Left ventricle myocardium superior (tissue), 1 donor: Measurements from ENCODE around the gene EFNB3. TPM values are rescaled to one million over a fixed set of nuclear protein-coding genes. Genes with fewer than 3 reads are reported as not detected.

ENCODE experiments used
- ATAC-seq: fragments of 200-7000 bp; cut with Tn5 transposase; one replicate; pipeline ENCODE4 v1.9.1; 2020; ENCODE audit warnings: mild to moderate bottlenecking, moderate library complexity
- DNase-seq: peaks from one replicate; pipeline ENCODE4 v3.0.0-alpha.2; 2020
- intact Hi-C: fragments of 100-400 bp; cut with micrococcal nuclease; formaldehyde crosslinking; loops from one replicate; pipeline ENCODE4 v1.11.0; 2022
- long read RNA-seq: library from polyadenylated mRNA; unstranded; transcript quantifications from one replicate; pipeline ENCODE4 v2.0.0, GENCODE V29; 2021
- total RNA-seq: library from RNA; stranded (reverse); fragmentation: NEBNext Ultra II Directional; extraction: Animal tissue kit (Norgen Biotek cat#: 25700); gene quantifications from one replicate; pipeline ENCODE4 v1.2.1, GENCODE V29; 2021
- donor health status: DM: no; HTN: yes; CAD: no; lungs with severe emphysema.

Gene EFNB3
- total RNA-seq, result 0.25 TPM
- long read RNA-seq, result 0 reads

DNA sequence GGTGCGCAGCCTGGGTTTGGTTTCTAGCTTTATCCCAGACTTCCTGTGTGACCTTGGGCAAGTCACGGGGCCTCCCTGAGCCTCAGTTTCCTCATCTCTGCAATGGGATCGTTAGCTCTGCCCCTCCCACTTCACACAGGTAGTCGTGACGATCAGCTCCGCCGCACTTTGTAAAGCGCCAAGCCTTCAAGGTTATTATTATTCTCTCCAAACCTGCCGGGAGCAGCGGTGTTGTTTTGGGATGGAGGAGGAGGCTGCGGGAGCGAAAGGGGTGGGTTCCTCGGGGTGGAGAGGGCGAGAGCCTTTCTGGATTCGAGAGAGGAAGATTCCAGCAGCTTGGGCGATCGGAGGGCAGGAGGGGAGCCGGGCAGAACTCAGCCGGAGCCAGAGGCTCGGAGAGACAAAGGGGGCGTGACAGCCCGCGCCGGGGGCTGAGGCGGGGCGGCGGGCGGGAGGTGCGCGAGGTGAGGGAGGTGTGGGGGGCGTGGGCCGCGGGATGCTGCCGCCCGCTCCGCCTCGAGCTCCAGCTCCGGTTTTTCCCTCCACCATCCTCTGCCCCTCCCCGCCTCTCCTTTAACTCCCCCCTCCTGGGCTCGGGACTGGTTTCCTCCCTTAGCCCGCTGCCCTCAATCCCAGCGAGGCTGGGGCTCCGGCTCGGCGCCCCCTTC is at the start of gene EFNB3:
Gene EFNB3 (plus strand): TSS at position 602 of the 668 bp plus-strand sequence. CDS start 397 bp downstream, outside the sequence.
- intact Hi-C loops, result no loop called here
- DNase-seq (no peak), ATAC-seq (peak; percentile 18)

DNA sequence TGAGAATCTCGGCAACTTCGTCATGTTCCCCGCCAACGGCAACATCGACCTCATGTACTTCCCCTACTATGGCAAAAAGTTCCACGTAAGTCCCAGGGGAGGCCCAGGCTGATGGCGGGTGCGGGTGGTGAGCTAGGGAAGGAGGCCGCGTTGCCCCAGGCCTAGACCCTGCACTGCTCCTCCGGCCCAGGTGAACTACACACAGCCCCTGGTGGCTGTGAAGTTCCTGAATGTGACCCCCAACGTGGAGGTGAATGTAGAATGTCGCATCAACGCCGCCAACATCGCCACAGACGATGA is 49.5 kb upstream of the EFNB3 start:
- DNase-seq (no peak), ATAC-seq (no peak)
- intact Hi-C loops, result no loop called here

GRCh38 chr17:7656958-7657609 is 47.9 kb upstream of the EFNB3 start:
- ATAC-seq, result peak; percentile 79
- intact Hi-C loops, result no loop called here
- peak; percentile 78 for DNase-seq

DNA sequence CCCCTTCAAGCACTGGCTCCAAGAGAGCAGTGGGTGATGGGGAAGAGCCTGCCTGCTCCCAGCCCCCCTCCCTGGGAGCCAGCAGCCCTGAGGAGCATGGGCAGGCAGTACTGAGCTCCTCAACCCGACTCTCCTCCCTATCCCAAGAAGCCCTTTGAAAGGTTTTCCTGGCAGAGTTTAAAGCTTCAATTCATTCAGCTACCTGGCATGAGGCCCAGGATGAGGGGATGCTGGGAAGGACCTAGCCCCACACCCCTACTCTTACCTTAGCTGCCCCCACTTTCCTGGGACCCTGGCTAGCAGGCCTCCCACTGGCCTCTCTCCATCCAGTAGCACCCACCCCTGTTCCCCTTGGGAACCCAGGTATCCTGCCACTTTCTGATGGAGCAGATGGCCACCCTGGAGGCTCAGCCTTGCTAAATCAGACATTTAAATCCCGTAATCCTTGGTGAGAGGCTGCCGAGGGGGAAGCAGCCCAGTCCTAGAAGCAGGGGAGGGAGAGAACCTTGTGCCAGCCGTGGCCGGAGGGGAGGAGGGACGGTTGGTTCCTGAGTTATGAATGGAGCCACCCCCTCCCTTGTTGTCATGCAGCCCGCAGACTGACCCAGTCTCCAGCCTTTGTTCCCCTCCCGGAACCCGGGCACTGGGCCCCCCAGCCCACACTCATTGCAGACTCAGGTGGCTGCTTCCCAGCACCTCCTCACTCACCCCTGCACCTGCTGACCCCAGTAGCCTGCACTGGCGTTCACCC is 37.2 kb upstream of the EFNB3 start:
- intact Hi-C loops, result no loop called here
- no peak for DNase-seq
- no peak for ATAC-seq

GRCh38 chr17:7668482-7668881 is 36.5 kb upstream of the EFNB3 start:
- intact Hi-C loops, result no loop called here
- ATAC-seq (no peak), DNase-seq (no peak)

- DNase-seq, result no peak
- ATAC-seq, result no peak
- intact Hi-C loops, result no loop called here
These were observed 31.8 kb upstream of the EFNB3 start for GRCh38 chr17:7673239-7673638.

GRCh38 chr17:7674934-7675333 is 30.1 kb upstream of the EFNB3 start:
- intact Hi-C loops, result no loop called here
- DNase-seq (no peak), ATAC-seq (no peak)

DNA sequence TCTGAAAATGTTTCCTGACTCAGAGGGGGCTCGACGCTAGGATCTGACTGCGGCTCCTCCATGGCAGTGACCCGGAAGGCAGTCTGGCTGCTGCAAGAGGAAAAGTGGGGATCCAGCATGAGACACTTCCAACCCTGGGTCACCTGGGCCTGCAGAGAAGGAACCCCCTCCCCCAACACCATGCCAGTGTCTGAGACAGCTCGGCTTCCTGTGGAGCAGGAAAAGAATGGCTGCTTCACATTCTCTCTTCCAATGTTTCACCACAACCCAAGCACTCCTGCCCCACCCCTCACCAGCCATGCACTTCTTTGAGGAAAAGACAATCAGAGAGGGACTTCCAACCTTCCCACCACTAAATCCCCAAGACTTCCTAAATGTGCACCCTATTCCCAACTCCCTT is 28.5 kb upstream of the EFNB3 start:
- intact Hi-C loops, result no loop called here
- no peak for ATAC-seq
- DNase-seq, result no peak

DNA sequence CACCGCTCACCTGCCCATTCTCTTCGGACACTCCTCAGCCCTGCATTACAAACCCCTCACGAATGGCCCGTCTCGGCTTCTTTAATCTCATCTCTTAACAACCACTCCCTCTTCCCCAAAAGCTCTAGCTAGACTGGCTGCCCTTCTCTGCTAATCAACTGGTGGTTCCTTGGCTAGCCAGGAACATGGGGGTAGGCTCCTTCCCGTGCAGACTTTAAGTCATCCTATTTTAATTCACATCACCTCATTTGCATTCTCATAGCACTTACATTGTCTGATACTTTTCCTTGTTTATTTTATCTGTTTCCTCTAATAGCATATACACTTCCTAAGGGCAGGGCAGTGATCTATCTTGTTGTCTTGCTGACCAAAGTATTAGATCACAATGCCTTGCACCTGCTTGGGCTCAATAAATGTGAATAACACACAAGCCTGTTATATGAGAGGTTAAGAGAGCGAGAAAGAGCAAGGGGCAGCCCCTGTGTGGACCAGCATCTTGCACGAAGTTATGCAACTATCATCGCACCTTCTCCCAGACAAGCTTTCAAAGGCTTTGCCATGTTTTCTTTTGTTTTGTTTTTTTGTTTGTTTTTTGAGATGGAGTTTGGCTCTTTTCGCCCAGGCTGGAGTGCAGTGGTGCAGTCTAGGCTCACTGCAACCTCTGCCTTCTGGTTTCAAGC is 27.5 kb upstream of the EFNB3 start:
- intact Hi-C loops, result no loop called here
- ATAC-seq (no peak), DNase-seq (no peak)

DNA sequence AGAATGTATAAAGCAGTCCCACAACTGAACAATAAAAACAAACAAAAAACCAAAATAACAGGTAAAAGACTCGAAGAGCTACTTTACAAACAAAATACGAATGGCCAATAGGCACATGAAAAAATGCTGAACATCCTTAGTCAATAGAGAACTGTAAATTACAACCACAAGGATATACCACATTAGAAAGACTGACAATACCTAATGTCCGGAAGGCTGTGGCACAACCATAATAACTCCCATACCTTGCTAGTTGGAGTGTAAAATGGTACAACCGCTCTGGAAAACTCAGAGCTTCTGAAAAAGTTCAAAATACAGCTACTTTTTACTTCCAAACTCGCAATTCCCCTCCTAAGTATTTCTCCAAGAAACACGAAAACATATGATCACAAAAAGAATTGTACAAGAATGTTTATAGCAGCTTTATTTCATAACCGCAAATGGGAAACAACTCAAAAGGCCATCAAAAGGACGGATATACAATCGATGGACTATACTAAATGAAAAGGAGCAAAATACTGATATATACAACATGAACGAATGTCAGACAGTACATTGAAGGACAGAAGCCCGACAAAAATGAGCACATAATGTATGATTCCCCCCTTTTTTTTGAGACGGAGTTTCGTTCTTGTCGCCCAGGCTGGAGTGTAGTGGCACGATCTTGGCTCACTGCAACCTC is 20.0 kb upstream of the EFNB3 start:
- intact Hi-C loops, result no loop called here
- ATAC-seq (no peak), DNase-seq (no peak)

DNA sequence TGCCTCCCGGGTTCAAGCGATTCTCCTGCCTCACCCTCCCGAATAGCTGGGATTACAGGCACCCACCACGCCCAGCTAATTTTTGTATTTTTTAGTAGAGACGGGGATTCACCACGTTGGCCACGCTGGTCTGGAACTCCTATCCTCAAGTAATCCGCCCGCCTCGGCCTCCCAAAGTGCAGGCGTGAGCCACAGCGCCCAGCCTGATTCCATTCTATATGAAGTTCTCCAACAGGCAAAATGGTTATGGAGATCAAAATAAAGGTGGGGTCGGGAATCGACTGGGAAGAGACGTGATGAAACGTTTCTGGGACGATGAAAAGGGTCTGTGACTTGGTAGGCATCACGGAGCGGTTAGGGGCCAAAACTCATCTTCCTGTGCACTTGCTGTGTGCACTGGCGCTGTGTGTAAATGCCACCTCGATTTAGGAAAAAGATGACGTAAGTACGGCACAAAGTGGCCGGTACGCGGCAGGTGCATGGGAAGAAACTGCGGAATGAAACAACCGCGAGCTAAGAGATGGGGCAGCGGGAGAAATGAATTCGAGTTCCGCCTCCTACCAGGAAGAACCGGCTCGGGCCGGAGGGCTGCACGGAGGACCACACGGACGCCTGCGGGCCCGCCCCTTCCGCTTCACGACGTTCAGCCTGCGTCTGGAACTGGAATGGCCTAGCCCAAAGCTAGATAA is 19.3 kb upstream of the EFNB3 start:
- intact Hi-C loops, result no loop called here
- ATAC-seq, result peak; percentile 79
- peak; percentile 93 for DNase-seq

DNA sequence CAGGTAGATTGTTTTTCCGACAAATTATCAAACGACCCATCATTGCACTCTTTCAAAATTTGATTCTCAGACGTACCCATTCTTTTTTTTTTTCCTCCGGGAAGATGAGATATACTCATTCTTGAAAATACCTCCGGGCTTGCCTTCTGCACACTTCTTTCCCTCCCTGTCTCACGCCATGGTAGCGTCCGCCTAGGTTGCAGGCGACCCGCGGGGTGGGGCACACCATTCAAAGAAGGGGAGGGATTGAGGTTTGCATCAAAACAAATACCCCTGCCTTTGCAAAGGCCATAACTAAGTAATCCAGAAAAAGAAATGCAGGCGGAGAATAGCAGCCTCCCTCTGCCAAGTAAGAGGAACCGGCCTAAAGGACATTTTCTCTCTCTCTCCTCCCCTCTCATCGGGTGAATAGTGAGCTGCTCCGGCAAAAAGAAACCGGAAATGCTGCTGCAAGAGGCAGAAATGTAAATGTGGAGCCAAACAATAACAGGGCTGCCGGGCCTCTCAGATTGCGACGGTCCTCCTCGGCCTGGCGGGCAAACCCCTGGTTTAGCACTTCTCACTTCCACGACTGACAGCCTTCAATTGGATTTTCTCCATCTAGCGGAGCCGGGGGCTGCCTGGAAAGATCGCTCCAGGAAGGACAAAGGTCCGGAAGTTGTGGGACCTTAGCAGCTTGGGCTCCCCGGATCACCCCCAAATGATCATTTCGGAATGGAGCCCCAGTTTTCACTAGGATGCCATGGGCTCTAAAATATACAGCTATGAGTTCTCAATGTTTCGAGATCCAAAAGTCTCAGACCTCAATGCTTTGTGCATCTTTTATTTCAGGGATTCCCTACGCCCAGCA is 18.6 kb upstream of the EFNB3 start:
- ATAC-seq (peak; percentile 64), DNase-seq (peak; percentile 81)
- intact Hi-C loops, result no loop called here

DNA sequence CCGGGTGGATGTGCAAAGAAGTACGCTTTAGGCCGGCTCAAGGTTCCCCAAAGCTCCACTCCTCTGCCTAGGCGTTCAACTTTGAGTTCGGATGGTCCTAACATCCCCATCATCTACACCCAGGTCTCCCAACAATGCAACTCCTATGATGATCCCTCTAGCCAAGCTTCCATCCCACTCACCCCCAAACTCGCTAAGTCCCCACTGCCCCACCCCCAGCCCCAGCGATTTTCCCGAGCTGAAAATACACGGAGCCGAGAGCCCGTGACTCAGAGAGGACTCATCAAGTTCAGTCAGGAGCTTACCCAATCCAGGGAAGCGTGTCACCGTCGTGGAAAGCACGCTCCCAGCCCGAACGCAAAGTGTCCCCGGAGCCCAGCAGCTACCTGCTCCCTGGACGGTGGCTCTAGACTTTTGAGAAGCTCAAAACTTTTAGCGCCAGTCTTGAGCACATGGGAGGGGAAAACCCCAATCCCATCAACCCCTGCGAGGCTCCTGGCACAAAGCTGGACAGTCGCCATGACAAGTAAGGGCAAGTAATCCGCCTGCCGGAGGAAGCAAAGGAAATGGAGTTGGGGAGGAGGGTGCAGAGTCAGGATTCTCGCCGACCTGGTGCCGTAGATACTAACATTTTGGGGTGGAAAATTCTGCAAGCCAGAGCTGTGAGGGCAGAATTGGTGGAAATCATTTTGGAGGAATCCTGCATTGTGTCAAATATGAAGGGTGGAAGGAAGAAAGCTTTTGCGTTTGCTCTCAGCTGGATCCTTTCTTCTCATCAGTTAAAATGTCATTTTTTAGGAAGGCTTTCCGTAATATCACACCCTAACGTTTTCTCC is 17.7 kb upstream of the EFNB3 start, which contains the start of gene TP53:
Gene TP53 (minus strand): TSS at position 419 of the 836 bp plus-strand sequence. CDS start 10,896 bp downstream, outside the sequence.
- ATAC-seq (peak; percentile 81), DNase-seq (peak; percentile 84)
- intact Hi-C loops, result no loop called here

- ATAC-seq, result peak; percentile 92
- DNase-seq, result peak; percentile 96
- intact Hi-C loops, result no loop called here
These were observed 16.8 kb upstream of the EFNB3 start, which contains the start of gene WRAP53 for GRCh38 chr17:7687908-7688807. WRAP53 (plus strand) TSS chr17:7688477; CDS start chr17:7688649, 172 bp downstream.

- DNase-seq, result no peak
- no peak for ATAC-seq
- intact Hi-C loops, result no loop called here
These were observed 16.1 kb upstream of the EFNB3 start for GRCh38 chr17:7688808-7689316.

GRCh38 chr17:7695586-7695985 is 9.4 kb upstream of the EFNB3 start:
- intact Hi-C loops, result no loop called here
- DNase-seq (no peak), ATAC-seq (no peak)
